GM20000 (cell line): ENCODE results near the gene MSANTD2.

ENCODE experiments used
- DNase-seq: peaks from one replicate; pipeline ENCODE4 v3.0.0; 2012; ENCODE audit warnings: low spot score
- CTCF ChIP-seq: IDR thresholded peaks from 2 replicates; pipeline ENCODE4 v1.5.1; 2012; ENCODE audit warnings: mild to moderate bottlenecking, control low read depth; ENCODE audit errors: extremely low read depth, missing control alignments

The MSANTD2 gene

DNA sequence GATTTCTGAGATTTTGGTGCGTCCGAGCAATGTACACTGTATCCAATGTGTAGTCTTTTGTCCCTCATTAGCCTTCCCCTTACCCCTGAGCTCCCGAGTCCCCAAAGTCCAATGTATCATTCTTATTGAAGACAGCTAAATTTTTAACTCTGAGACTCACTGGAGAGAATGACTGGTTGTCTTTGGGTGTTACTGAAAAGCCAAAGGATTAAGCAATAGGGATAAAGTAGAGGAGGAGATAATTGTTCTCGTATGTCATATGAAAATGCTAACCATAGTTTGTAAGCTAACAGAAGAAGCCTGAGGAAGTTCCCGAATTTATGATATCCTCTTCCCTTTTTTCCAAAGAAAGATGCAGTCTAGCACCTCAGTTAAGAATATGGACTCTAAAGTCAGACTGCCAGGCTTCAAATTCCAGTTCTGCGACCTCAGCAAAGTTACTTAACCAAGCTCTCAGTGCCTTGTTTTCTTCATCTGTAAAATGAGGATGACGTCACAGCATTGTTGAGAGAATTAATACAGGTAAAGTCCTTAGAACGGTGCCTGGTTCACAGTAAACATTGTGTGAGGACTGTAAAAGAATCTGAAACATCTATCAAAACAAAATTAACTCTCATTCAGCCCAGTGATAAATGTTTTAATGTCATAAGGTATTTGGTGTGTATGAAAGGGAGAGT, 1.6 kb upstream of the MSANTD2 start:
- no peak for TF ChIP-seq CTCF
- no peak for DNase-seq

DNA sequence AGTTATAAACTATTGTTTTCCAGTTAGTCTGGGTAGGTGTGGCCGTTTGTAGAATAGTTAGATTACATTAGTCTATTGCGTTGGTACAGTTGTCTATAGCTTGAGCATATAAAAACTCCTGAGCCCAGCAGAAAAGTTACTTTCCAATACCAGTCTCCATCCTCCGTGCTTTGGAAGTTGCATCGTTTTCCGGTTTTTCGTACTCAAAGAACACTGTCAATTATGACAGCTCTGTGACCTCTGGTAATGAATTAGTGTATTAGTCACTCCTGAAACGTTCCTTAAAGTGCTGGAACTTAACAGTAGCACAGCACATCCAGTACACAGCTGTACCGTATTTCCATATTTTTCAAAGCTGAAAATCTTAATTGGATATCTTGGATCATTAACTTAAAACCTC, 808 bp upstream of the MSANTD2 start:
- peak; percentile 15 for DNase-seq
- TF ChIP-seq CTCF, result no peak

GRCh38 chr11:124799348-124800225, 619 bp downstream of the MSANTD2 start:
- no peak for TF ChIP-seq CTCF
- DNase-seq, result peak; percentile 72

DNA sequence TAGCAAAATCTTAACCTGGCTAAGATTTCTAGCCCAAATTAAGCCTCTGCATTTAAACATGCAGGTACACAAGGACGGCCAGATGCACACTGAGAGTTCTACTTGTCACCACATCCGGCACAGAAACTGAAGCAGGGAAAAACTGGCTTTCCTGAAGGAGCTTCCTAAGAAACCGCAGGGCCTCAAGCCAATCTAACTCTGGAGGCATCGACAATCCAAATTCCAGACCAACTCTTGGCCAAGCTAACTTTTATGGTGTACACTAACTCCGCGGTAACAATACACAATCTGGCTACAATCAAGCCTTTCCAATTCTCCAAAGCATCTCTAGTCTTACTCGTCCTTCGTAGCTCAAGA, 1.2 kb downstream of the MSANTD2 start:
- TF ChIP-seq CTCF, result no peak

GRCh38 chr11:124796312-124796711, 3.9 kb downstream of the MSANTD2 start:
- TF ChIP-seq CTCF, result no peak
- no peak for DNase-seq

More for the DNA sequence above, 1.2 kb downstream of the MSANTD2 start:
- DNase-seq, result peak; percentile 18

DNA sequence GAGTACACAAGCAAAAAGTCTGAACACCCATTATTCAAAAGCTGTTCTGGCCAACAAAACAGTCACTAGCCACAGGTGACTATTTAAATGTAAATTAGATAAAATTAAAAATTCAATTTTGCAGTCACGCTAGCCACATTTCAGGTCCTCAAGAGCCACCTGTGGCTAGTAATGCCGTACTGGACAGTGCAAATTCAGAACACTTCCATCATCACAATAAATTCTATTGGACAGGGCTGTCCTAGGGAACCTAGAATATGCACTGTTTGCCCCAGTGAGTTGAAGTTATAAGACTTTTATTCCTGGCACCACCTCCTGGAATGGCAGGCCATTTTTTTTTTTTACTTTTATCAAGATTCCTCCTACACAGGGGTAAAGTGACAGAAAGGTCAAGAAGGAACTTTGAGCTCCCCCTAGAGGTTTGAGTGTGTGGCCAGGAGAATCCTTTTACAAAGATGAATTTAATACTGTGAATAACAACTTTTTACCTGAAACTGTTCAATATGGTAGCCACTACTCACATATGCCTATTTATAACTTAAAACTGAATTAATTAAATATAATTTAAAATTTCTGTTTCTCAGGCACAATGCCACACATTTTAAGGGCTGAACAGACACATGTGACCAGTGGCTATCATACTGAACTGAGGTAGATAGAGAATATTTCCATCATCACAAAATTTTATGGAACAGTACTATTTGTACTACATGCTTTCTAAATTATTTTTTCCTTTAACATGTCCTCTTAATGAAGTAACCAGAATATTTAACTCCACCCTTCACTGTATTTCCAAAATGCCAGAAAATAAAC, 6.5 kb downstream of the MSANTD2 start:
- peak; percentile 61 for DNase-seq
- TF ChIP-seq CTCF, result peak; percentile 46
